Omental fat pad (tissue), 4 donors: ENCODE results near the gene CBR1. TPM values are rescaled to one million over a fixed set of nuclear protein-coding genes. Genes with fewer than 3 reads are reported as not detected.

ENCODE experiments used
- ATAC-seq: fragments of 150-250 bp; one replicate; pipeline ENCODE4 v1.9.1; 2016; ENCODE audit warnings: mild to moderate bottlenecking, moderate library complexity; ENCODE audit not compliant: low FRiP score
- DNase-seq: peaks from one replicate; pipeline ENCODE4 v3.0.0-alpha.2; 2019; ENCODE audit warnings: low spot score
- CTCF ChIP-seq, 3 donors: fragments of 450-650 bp; IDR thresholded peaks; one replicate each; pipeline ENCODE4 v1.5.1; 2016 to 2017; ENCODE audit warnings: antibody characterized with exemption in 3 of 3, mild to moderate bottlenecking in 3 of 3, moderate library complexity in 2 of 3
- small RNA-seq: library from RNA; depleted of rRNA; stranded (forward); fragments of <200 nt; gene quantifications from one replicate; pipeline ENCODE3, GENCODE V24; 2016
- total RNA-seq, 4 donors: library from RNA; depleted of rRNA; stranded (reverse); fragments of >200 nt; gene quantifications; one replicate each; pipeline ENCODE4 v1.1.0, GENCODE V29; 2016

CBR1 gene
- total RNA-seq, 4 donors from 2014 or later, result 73.1 to 158 (median 93.3) TPM

GRCh38 chr21:36115138-36115730 is 45.4 kb downstream of the CBR1 start:
- TF ChIP-seq CTCF (IDR thresholded peaks at IDR 0.05), result no peak
- ATAC-seq, result no peak
- no peak for DNase-seq

GRCh38 chr21:36117286-36117741 is 47.5 kb downstream of the CBR1 start:
- DNase-seq (no peak), ATAC-seq (no peak)
- no peak for TF ChIP-seq CTCF (IDR thresholded peaks at IDR 0.05)

GRCh38 chr21:36120304-36120888 is 50.6 kb downstream of the CBR1 start:
- TF ChIP-seq CTCF (IDR thresholded peaks at IDR 0.05), result no peak
- DNase-seq, result no peak
- no peak for ATAC-seq

Small RNAs within 50 kb of the gene (small RNA-seq; reads per million reads assigned to genes)
- gene RNU6-992P, result not detected

Other genes starting within 250 kb of the CBR1 start
- 10 to 100 TPM; 12.6 to 22.7 (median 16.8) TPM for gene SETD4, start 9.5 kb upstream of the CBR1 start, total RNA-seq
- gene CBR3, start 65.1 kb downstream of the CBR1 start, total RNA-seq, result 10 to 100 TPM; 15.4 to 32.0 (median 18.4) TPM
- gene DOP1B, start 86.8 kb downstream of the CBR1 start, total RNA-seq, result 10 to 100 TPM in 3 of 4 donors, 1 to 10 TPM in 1; 6.9 to 17.7 (median 15.1) TPM